ENCODE measurements around the gene TUBB4A. TPM values are rescaled to one million over a fixed set of nuclear protein-coding genes. Genes with fewer than 3 reads are reported as not detected.
A peak's percentile ranks its signal among the peaks of the same experiment; 100 is the strongest.

The TUBB4A gene
- polyA plus RNA-seq, 4 donors, result 30.5 to 46.4 (median 35.2) TPM

- no peak for DNase-seq (ENCODE audit: low read depth in 4 of 4, low spot score in 3 of 4)
Observed at GRCh38 chr19:6472713-6473112, 29.4 kb downstream of the TUBB4A start.

GRCh38 chr19:6471076-6471475 lies 31.0 kb downstream of the TUBB4A start:
- DNase-seq (ENCODE audit: low read depth in 4 of 4, low spot score in 3 of 4), result no peak

DNA sequence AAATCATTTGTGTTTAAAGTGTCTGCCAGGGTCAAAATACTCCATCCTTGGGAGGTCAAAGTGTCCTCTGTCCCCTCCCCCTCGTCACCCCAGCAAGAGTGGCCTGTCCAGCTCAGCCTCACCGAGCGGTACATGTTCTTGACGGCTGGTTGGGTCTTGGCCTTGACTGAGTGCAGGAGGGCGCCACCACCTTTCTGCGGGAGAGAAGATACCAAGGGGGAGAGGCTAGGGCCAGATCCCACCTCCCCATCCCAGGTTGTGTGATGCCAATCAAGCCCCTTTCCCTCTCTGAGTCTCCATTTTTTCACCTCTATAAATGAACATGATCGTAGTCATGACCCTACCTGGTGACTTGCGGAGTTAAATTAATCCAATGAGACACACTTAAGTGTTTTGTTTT lies 31.9 kb downstream of the TUBB4A start:
- DNase-seq (ENCODE audit: low read depth in 4 of 4, low spot score in 3 of 4), result no peak

DNA sequence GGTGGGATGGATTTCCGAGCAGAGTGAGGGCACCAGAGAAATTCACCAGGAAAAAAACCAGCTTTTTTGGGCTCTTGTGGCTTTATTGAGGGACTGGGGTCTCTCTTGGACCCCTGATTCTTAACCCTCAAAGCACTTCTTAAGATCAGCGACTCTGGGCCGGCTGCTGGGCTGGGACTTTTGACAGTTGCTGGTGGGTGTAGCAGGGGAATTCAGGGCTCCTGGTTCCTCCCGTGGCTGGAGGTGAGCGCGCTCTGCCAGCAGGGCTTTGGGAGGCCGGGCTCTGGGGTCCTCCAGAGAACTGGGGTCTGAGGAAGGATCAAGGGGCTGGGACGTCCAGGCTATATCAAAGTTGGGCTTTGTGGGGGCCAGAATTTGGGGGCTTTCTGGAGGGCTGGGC lies 34.7 kb downstream of the TUBB4A start:
- no peak for DNase-seq (ENCODE audit: low read depth in 4 of 4, low spot score in 3 of 4)

DNA sequence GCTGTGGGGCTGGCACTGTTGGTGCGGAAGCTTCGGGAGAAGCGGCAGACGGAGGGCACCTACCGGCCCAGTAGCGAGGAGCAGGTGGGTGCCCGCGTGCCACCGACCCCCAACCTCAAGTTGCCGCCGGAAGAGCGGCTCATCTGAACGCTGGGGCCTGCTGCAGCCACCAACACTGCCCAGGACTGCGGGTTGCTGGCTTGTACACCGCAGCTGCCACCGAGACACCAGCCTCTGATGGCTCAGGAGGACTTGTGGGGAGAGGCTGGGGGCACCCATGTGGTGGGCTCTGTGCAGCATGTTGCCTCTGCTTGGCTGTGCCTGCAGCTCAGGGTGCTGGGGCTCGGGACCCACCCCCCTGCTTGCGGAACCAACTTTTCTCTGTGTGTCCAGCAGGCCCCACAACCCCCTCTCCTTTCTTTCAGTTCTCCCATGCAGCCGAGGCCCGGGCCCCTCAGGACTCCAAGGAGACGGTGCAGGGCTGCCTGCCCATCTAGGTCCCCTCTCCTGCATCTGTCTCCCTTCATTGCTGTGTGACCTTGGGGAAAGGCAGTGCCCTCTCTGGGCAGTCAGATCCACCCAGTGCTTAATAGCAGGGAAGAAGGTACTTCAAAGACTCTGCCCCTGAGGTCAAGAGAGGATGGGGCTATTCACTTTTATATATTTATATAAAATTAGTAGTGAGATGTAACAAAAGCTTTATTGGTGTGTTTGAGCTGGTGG lies 35.4 kb downstream of the TUBB4A start:
- no peak for DNase-seq (ENCODE audit: low read depth in 4 of 4, low spot score in 3 of 4)

DNA sequence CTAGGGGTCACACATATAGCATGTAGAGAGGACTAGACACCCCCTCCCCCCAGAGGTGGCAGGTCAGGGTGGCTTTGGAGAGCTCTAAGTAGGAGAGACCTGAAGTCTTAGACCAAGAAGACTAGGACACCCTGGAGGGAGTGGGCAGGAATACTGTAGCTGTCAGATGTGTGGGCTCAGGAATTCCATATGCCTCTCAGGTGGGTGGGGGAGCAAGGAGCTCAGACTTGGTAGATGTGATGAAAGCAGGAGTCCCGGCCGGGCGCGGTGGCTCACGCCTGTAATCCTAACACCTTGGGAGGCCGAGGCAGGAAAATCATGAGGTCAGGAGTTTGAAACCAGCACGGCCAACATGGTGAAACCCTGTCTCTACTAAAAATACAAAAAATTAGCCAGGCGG lies 36.4 kb downstream of the TUBB4A start:
- DNase-seq (ENCODE audit: low read depth in 4 of 4, low spot score in 3 of 4), result no peak

GRCh38 chr19:6465006-6465405 lies 37.1 kb downstream of the TUBB4A start:
- DNase-seq (ENCODE audit: low read depth in 4 of 4, low spot score in 3 of 4), result no peak

DNA sequence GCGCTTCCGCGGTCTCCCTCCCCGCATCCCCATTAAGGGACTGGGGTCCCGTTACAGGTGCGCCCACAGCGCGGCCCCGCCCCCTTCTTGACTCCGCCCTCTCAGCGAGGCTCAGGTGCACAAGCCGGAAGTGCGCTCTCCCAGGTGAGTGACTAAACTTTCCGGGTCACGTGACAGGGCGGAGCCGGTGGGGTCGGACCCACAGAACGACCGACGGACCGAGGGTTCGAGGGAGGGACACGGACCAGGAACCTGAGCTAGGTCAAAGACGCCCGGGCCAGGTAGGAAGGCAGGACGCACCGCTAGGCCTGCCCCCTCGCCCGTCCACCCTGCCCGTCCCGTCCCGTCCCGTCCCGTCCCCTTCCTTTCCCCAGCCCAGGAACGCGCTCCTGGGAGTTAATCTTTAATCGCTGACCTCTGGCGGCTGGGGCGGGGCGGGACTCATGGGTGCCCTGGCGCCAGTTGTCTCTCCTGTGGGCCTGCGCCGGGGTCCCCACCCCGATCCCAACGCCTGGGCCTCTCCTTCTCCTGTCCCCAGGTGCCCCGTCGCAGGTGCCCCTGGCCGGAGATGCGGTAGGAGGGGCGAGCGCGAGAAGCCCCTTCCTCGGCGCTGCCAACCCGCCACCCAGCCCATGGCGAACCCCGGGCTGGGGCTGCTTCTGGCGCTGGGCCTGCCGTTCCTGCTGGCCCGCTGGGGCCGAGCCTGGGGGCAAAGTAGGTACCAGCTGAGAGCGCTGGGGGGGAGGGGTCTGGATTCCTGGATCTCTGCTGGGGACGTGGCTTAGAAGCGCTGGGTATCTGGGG lies 37.8 kb downstream of the TUBB4A start, which contains the start of gene CRB3:
TSS of gene CRB3 (plus strand) at position 202 of the 804 bp plus-strand sequence. CDS start at position 633, 431 bp downstream.
- peak in 3 of 4 donors; percentile 57 to 67 (median 59) for DNase-seq (ENCODE audit: low read depth in 4 of 4, low spot score in 3 of 4)

- peak; percentile 92 to 99 (median 99) for DNase-seq (ENCODE audit: low read depth in 4 of 4, low spot score in 3 of 4)
Observed at GRCh38 chr19:6460099-6460884, 41.8 kb downstream of the TUBB4A start.

DNA sequence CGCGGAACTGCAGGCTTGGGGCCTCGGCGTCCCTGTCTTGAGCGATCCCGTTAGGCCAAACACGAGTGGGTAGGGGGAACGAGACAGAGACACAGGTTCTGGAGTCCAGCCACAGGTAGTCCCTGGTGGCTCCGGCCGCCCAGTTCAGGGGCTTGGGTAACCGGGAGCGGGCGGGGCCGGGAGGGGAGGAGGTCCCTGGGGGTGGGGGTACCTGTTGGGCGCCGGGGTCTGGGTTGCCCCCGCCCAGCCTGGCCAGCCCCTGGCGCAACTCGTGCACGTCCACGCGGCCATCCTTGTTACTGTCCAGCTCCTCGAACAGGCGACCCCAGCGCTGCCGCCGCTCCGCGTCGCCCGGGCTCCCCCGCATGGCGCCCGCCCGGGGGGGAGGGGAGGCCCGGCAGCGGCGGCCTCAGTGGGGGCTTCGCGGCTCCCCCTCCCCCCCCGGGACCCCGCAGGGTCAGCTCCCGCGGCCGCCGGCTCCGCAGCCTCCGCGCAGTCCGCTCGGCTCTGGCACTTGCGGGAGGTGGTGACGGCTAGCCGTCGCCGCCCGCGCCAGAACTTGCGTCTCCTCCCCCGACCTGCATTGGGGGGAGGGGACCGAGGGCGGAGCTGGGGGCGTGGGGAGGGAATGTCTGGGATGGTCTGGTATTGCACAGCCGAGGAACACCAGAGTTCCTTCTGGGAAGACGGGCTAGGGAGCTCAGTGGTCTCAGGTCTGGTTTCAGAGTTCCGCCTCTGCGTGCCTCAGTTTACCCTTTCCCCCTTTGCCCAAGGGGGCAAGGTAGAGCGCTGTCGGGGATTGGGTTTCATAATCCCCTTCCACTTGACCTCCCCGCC lies 42.6 kb downstream of the TUBB4A start, which contains the start of gene SLC25A23:
TSS of gene SLC25A23 (minus strand) at position 531 of the 837 bp plus-strand sequence. CDS start at position 367, 164 bp downstream.
- peak; percentile 57 to 65 (median 60) for DNase-seq (ENCODE audit: low read depth in 4 of 4, low spot score in 3 of 4)

- DNase-seq (ENCODE audit: low read depth in 4 of 4, low spot score in 3 of 4), result no peak
Observed at GRCh38 chr19:6458695-6459261, 43.3 kb downstream of the TUBB4A start.

DNA sequence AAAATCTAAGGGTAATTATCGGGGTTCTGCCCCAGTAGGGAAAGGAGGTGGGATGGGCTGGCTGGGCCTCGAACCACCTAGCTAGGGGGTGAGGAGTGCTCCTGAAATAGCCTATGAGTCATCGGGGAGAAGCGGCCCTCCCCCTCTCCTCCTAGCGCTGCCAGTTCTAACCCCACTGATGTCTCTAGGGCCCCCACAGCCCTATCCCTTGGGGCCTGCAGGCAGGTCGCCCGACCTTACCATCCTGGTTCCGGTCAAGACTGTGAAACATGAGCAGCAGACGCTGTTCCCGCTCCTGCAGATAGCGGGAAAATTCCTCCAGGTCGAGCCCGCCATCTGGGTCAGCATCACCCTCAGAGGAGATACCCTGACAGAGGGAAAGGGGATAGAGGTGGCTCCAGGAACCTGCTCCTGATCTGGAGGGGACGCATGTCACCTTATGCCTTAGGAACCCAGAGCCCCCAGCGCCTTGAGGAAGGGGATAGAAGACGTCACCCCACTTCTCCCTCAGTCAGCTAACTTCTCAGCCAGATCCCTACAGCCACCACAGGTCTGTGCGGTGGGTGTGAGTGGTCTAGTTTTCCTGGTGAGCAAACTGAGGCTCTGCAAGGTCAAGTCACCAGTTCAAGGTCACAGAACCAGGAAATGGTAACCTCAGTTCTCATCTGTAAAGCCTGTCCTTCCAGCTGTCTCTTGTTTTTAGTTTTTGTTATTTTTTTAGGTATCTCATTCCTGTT lies 44.0 kb downstream of the TUBB4A start:
- no peak for DNase-seq (ENCODE audit: low read depth in 4 of 4, low spot score in 3 of 4)

DNA sequence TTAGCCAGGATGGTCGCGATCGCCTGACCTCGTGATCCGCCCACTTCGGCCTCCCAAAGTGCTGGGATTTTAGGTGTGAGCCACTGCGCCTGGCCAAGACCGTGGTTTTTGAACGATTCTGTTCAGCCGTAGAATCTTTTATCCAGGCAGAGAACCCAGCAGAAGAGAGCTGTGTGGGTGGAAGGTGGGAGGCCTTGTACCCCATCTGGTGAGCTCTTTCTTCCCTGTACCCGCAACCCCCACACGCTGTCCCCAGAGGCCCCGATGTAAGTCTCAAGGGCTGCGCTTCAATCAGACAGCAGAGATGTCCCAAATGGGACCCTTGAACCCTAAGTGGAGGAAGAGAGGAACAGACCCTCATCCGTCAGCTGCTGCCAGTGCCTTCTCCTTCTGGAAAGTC lies 46.2 kb downstream of the TUBB4A start:
- no peak for DNase-seq (ENCODE audit: low read depth in 4 of 4, low spot score in 3 of 4)

DNA sequence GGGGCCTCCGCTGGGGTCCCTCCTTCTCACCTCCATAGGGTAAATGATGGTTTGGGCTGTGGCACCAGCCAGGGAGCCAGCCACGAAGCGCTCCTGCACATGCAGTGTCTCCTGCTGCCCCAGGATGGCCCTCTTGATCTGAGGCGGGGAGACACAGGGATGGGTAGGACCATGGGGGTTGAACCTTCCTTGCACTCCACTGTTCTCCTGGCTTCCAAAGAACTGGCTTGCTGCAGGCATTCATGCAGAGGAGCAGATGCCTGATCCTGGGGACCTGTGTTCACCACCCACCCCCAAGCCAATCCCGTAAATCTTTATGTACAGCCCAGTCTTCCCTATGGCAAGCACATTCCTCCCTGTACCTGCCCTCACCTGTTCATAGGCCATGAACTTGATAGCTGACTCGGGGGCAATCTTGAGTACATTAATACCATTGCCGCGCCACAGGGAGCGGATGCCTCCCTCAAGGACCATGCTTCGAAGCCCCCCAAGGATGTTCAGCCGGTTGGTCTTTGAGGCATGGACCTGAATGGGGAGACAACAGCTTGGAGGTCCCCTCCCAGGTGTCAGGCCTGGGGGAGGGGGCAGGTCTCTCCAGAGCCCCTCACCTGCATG lies 48.1 kb downstream of the TUBB4A start:
- no peak for DNase-seq (ENCODE audit: low read depth in 4 of 4, low spot score in 3 of 4)

- no peak for DNase-seq (ENCODE audit: low read depth in 4 of 4, low spot score in 3 of 4)
Observed at GRCh38 chr19:6452899-6453298, 49.2 kb downstream of the TUBB4A start.

GRCh38 chr19:6452223-6452614 lies 49.9 kb downstream of the TUBB4A start:
- no peak for DNase-seq (ENCODE audit: low read depth in 4 of 4, low spot score in 3 of 4)

GRCh38 chr19:6451583-6452222 lies 50.4 kb downstream of the TUBB4A start:
- DNase-seq (ENCODE audit: low read depth in 4 of 4, low spot score in 3 of 4), result no peak

- no peak for DNase-seq (ENCODE audit: low read depth in 4 of 4, low spot score in 3 of 4)
Observed at GRCh38 chr19:6450166-6450565, 51.9 kb downstream of the TUBB4A start.
